ENCODE data around the gene GZMM.

GZMM gene

GRCh38 chr19:536031-536880 lies 7.6 kb upstream of the GZMM start:
- DNase-seq: no peak

GRCh38 chr19:536881-537404 lies 6.9 kb upstream of the GZMM start:
- DNase-seq: no peak

- no peak for DNase-seq
Measured at GRCh38 chr19:538641-539428, 5.0 kb upstream of the GZMM start.

- no peak for DNase-seq
Measured at GRCh38 chr19:539429-540030, 4.3 kb upstream of the GZMM start.

- DNase-seq: no peak
Measured at GRCh38 chr19:540867-541637, 2.8 kb upstream of the GZMM start.

GRCh38 chr19:541699-542098 lies 2.2 kb upstream of the GZMM start:
- no peak for DNase-seq

- no peak for DNase-seq
Measured at GRCh38 chr19:542173-542866, 1.5 kb upstream of the GZMM start.

GRCh38 chr19:547117-547516 lies 3.3 kb downstream of the GZMM start:
- DNase-seq: no peak

GRCh38 chr19:547836-548720 lies 4.2 kb downstream of the GZMM start:
- DNase-seq: no peak

GRCh38 chr19:548886-549830 lies 5.3 kb downstream of the GZMM start:
- no peak for DNase-seq

GRCh38 chr19:554817-555216 lies 11.0 kb downstream of the GZMM start:
- no peak for DNase-seq

- DNase-seq: no peak
Measured at GRCh38 chr19:555474-555808, 11.6 kb downstream of the GZMM start.

- DNase-seq: no peak
Measured at GRCh38 chr19:556611-557382, 12.9 kb downstream of the GZMM start.

- DNase-seq: no peak
Measured at GRCh38 chr19:558770-559439, 15.1 kb downstream of the GZMM start.

GRCh38 chr19:560121-560520 lies 16.3 kb downstream of the GZMM start:
- no peak for DNase-seq

GRCh38 chr19:566403-566802 lies 22.6 kb downstream of the GZMM start:
- DNase-seq: no peak

GRCh38 chr19:566844-567243 lies 23.0 kb downstream of the GZMM start:
- no peak for DNase-seq

- no peak for DNase-seq
Measured at GRCh38 chr19:567296-567900, 23.5 kb downstream of the GZMM start.

Measured in NCI-H2081 treated with DMSO at 0.1 percent for 48 hours (cell line).